ENCODE data around the gene DTX1.

Gene DTX1

DNA sequence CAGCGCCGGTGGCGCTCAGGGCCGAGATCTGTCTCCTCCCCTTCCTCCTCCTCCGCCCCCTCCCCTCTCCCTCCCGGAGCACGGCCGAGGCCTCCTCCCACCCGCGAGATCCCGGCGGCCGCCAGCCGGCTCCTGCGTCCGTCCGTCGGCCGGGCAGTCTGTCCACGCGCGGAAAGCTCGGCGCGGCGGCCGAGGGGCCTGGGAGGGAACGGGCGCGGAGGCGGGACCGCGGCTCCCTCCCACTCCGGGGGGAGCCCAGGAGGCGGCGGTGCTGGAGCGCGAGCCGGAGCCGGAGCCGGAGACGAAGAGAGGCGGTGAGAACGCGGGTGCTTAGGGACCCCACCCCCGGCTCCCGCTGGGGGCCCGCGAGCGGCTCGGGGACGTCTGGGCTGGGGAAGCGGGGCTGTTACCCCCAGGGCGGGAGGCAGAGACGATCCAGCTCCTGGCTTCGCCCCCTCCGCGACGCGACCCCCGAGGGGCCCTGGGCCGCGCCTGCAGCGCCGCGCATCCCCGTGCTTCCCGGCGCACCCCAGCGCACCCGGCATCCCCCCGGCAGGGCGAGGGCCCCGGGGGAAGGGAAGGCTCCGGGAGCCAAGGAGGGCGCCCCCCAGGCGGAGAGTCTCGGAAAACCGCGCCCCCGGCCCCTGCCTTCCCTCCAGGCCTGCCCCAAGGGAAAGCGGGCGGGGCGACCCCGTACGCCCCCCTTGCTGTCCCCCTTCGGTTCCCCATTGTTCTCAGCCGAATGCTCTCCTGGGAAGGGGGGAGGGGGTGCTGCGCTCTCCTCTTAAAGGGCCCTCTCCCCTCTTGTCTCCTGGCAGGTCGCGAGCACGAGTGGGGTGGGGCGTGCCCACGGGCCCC, at the start of gene DTX1:
TSS of gene DTX1 (plus strand) at position 100 of the 858 bp plus-strand sequence. CDS start 1,463 bp downstream, outside the sequence.
- DNase-seq (ENCODE audit: low spot score) (no peak), FAIRE-seq (no peak)

DNA sequence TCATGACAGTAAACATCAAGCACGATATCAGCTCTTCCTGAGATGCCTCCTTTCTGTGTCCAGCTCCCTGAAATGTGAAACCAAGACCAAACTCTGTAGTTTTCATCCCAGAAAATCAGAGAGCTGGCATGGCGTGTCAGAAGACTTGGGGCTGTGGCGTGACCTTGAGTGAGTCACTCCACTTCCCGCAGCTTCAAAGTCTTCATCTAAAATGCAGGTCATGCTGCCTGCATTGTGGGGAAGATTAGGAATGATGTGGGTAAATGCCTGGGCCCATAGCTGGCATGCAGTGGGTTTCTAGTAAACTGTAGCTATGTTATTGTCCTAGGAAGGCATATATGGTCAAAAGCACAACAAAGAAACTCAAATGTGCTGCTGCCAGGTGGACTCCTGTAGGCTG, 49.4 kb upstream of the DTX1 start:
- peak; percentile 82 for FAIRE-seq

DNA sequence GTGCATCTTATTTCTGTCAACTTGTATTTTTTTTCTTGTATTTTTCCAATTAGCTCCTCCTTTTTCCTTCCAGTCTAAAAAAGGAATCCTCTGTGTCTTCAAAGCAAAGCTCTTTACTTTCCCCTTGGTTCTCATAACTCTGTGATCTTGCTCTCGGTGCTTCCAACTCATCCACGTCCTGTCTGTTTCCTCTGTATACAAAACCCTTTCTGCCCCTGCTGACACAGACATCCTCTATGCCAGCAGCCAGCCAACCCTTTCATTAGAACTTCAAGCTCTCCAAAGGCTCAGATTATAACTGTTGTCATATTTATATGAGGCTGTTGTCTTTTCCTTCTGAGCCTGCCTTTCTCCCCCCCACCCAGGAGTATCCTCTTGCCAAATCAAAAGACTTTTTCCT, 45.8 kb upstream of the DTX1 start:
- FAIRE-seq (no peak), DNase-seq (ENCODE audit: low spot score) (no peak)

More for the DNA sequence above, 49.4 kb upstream of the DTX1 start:
- DNase-seq (ENCODE audit: low spot score), result peak; percentile 61

DNA sequence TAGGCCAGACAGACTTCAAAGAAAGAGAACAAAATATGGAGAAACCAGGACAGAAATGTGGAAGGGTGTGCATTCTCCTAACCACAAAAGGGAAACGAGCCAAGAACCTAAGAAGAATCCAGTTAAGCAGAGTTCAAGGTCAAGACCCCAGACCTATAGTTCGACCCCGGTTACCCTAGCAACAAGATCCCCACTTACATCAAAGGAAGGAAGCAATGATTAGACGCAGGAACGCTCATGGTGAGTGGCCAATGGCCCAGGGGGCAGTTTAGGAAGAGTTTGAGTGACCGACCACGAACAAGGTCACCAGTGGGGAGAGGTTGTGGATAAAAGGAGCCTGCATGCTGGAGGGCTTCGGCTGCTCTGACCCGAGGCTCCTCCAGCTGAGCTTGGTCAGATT, 42.0 kb upstream of the DTX1 start:
- FAIRE-seq (no peak), DNase-seq (ENCODE audit: low spot score) (no peak)

DNA sequence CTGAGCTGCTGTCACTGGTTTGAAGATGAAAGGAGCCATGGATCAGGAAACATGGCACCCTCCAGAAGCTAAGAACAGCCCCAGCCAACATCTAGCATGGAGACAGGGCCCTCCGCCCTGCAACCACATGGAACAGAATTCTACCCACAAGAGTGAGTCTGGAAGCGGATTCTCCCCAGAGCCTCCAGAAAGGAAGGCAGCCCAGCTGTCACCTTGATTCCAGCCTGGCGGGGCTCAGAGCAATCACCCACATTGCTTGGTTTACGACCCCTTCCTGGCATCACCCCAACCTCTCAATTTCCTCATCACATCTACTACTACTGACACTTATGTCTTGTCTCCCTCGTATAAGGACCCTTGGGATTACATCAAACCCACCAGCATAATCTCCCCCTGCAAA, 39.7 kb upstream of the DTX1 start:
- DNase-seq (ENCODE audit: low spot score) (no peak), FAIRE-seq (no peak)

DNA sequence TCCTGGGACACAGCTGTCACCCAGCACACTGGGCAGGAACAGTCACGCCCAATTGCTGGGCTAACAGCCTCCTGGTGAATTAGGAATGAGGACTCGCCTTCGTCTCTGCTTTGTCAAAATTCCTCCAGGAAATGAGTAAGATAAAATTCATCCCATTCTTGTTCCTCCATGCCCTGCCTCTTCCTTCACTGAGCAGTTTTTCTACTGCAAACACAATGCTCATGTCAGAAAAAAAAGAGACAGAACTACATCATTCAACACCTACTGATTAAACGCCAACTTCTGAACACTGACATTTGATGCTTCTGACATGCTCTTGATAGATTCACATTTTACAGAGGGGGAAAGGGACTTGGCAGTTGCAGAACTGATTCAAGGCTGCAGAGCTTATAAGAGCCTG, 37.5 kb upstream of the DTX1 start:
- DNase-seq (ENCODE audit: low spot score), result no peak

DNA sequence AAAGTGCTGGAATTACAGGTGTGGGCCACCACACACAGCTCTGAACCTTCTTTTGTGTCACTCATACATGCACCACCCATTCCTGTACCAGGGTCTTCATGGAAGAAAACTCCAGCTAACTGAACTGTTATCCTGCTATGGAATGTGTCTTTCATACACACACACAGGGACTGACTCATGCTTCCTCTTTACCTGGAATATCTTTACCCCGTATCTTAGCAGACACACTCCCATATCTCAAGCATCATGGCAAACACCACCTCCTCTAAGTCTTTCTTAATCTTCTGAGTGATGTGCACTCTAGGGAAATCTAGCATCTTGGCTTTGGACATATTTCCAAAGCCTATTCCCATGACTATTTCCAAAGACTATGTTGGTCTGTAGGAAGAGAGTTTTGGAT, 35.0 kb upstream of the DTX1 start:
- DNase-seq (ENCODE audit: low spot score), result no peak
- FAIRE-seq, result no peak

More for the DNA sequence above, 37.5 kb upstream of the DTX1 start:
- FAIRE-seq, result no peak

DNA sequence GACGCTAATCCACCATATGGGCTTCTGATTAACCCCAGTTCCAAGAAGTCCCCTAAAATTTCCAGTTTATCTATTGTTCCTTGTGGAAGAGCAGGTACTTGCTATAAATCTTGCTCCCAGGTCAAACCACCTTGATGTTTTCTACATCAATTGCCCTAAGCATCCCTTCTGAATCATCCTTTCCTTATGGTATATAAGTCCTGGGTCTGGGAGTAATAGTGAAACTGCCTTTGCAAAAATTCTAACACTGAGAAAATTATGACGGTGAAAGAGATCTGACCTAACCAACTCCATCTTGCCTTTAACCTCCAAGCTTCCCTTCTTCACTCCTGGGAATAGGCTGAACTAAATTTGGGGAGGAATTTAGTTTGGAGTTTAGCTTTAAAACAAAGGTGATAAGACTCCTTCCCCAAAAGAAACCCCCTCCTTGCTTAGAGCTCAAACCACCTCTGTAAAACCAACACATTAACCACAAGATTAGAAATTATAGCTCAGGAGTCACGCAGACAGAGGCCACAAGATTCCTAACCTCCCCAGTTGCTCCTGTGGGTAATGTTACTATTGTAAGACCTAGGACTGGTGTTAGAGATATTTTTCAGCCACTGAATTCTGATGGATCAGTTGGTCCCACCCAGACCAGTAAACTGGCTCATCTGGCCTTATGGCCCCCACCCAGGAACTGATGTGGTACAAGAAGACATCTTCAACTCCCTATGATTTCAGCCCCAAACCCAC, 33.8 kb upstream of the DTX1 start:
- DNase-seq (ENCODE audit: low spot score) (no peak), FAIRE-seq (no peak)

DNA sequence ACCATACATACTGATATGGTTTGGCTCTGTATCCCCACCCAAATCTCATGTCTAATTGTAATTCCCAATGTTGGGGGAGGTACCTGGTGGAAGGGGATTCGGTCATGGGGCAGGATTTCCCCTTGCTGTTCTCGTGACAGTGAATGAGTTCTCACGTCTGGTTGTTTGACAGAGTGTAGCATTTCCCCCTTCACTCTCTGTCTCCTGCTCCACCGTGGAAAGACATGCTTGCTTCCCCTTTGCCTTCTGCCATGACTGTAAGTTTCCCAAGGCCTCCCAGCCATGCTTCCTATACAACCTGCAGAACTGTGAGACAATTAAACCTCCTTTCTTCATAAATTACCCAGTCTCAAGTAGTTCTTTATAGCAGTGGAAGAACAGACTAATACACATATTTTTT, 28.8 kb upstream of the DTX1 start:
- DNase-seq (ENCODE audit: low spot score) (no peak), FAIRE-seq (no peak)

DNA sequence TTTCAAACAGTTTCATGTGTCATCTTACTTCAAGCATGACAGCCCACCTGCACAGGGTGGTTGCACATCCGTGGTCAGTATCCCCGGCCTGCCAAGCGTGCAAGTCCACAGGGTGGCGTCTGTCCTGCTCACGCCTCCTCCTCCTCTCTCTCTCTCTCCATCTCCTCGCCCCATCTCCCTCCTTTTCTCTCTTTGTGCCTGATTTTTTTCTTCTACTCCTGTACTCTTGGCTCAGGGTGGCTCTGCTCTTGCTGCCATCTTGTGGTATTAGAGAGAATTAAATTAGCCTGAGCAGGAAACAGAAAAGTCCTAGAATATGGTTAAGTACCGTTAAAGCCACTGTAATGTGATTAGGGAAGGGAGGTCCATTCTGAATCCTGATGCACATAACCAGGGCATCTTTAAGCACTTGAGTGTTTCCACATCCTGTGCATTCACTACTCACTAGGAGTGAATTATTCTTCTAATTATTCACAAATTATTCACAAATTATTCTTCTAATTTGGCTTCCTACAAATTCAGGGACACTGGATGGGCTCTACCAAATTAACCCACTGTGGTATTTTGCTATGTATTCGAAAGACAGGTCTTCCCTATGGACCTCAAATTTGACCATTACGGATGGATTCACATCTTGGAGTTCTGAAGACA, 25.5 kb upstream of the DTX1 start:
- peak; percentile 39 for DNase-seq (ENCODE audit: low spot score)

DNA sequence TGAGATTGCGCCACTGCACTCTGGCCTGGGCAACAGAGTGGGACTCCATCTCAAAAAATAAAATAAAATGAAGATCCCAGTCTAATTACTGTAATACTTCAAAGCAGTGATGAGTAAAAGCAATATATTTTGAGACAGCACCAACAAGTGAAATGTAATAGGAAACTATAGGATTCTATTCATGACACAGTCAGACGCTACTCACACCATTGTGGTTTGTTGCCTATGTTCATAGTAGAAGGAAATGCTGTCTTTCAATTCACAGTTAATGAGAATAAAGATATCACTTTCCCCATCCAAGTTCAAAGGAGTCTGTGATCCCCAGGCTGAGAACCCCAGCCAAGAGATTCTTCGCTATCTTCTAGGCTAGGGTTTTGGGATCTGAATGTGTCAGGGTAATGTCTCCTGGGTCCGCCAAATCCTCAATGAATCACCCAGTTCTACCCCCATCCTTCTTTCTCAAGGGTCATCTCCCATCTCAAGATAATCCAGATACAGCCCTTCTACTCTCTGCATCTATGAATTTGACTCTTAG, 16.6 kb upstream of the DTX1 start:
- FAIRE-seq (no peak), DNase-seq (ENCODE audit: low spot score) (no peak)

More for the DNA sequence above, 25.5 kb upstream of the DTX1 start:
- FAIRE-seq, result no peak

DNA sequence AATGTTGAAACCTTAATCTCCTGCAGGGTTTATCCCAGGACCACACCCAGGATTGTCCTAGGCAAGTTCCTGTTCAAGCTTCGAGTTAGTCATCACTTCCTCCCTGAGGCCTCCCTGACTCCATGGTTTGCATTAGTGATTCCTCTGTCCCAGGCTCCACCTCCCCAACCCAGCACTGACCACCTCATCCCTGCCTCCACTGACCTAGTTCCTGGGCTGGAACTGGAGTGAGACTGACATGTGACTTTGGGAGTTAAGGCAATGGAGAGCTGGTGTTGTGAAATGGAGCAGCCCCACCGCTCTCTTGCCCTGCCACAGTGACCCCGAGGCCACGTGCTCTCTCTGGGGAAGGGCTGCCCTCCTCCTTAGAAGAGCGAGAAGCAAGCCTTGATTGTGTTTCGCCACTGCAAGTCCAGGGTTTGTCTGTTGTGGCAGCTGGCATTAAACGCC, 15.8 kb upstream of the DTX1 start:
- peak; percentile 64 for DNase-seq (ENCODE audit: low spot score)
- peak; percentile 67 for FAIRE-seq

DNA sequence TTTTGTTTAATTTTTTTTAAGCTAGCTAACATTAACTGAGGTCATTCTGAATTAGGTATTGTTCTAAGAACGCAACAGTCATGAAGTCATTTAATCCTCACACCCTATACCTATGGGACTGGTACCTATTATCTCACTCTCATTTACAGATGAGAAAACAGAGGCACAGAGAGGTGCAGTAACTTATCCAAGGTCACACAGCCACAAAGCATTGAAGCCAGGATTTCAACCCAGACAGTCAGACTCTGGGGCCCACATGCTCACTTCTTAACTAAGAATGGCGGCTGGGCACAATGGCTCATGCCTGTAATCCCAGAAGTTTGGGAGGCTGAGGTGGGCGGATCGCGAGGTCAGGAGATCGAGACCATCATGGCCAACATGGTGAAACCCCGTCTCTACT, 15.0 kb upstream of the DTX1 start:
- no peak for DNase-seq (ENCODE audit: low spot score)
- FAIRE-seq, result no peak

DNA sequence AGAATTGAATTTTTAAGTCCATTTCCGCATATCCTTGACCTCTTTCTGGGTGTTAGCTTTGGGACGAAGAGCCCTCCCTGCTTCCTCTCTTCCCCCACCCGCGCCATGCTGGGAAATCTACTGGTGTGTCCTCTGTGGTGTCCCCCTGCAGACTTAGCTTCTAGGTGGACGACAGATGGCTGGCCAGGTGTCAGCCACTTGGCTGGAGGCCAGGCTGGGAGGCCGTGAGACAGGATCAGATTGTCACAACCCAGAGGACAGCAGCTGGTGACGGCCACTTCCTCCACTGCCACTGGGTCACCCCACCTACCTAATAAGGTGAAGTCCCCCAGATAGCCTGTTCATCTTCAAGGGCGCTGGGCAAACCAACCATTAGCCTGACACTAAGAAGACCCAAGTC, 13.3 kb upstream of the DTX1 start:
- no peak for DNase-seq (ENCODE audit: low spot score)

DNA sequence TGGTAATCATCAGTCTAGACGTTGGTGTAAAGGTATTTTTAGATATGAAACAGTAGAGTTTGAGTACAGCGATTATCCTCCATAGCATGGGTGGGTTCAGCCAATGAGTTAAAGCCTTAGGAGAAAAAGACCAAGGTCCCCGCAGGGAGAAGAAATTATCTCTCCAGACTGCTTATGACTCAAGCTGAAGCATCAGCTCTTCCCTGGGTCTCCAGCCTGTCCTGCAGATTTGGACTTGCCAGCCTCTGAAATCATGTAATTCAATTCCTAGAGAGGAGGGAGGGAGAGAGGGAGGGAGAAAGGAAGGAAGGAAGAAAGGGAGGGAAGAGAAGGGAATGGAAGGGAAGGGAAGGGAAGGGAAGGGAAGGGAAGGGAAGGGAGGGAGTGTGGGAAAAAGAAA, 12.0 kb upstream of the DTX1 start:
- DNase-seq (ENCODE audit: low spot score) (no peak), FAIRE-seq (no peak)

More for the DNA sequence above, 13.3 kb upstream of the DTX1 start:
- no peak for FAIRE-seq

DNA sequence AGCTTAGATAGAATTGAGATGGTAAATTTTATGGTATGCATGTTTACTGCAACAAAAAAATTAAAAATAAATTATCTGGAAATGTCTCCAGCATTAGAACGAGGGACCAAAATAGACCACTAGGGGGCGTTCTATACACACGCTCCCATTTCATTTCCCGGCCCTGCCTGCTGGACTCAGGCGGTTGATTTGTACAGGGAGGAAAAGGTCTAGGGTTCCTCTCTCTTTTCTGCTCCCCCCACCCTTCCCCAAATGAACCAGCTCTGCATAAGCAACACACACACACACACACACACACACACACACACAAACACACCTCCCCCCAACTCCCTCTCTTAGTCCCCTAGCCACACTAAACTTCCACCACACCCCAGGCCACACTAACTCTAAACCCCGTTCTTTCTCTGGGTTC, 7.8 kb upstream of the DTX1 start:
- FAIRE-seq, result no peak
- DNase-seq (ENCODE audit: low spot score), result peak; percentile 42

DNA sequence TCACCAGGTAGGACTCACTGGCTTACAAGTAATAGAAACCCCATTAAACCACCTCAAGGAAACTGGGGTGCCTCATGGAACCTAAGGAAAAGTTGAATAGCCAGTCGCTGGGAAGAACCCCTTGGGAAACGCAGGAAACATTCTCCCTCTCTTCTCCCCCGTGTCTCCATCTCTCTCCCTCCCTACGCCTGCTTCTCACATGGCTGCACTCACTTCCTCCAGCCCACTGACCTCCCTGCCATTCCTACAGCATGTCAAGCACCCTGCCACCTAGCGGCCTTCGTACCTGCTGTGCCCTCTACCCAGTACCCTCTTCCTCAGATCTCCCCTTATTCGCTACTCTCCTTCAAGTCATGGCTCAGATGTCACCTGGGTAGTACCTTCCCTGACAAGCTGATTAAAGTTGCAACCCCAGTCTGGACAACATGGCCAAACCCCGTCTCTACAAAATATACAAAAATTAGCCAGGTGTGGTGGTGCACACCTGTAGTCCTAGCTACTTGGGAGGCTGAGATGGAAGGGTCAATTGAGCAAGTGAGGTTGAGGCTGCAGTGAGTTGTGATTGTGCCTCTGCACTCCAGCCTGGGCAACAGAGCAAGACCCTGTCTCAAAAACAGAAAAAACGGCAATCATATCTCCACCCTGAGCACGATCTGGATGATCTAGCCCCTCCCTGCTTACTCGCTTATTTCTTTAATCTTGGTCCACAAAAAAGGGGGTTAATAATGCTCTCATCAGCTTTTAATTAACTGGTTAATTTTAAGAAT, 6.4 kb upstream of the DTX1 start:
- peak; percentile 64 for DNase-seq (ENCODE audit: low spot score)
- no peak for FAIRE-seq

DNA sequence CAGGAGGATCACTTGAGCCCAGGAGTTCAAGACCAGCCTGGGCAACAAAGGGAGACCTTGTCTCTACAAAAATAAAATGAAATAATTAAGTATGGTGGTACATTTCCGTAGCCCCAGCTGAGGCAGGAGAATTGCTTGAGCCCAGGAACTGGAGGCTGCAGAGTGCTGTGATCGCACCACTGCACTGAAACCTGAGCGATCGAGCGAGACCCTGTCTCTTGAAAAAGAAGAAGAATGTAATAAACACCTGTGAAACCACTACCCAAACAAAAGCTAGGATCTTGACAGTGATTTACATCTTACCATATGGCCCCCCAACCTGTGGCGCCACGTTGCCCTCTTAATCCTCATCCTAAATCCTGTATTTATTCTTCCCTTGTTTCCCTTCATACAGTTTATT, 5.7 kb upstream of the DTX1 start:
- FAIRE-seq (no peak), DNase-seq (ENCODE audit: low spot score) (no peak)

DNA sequence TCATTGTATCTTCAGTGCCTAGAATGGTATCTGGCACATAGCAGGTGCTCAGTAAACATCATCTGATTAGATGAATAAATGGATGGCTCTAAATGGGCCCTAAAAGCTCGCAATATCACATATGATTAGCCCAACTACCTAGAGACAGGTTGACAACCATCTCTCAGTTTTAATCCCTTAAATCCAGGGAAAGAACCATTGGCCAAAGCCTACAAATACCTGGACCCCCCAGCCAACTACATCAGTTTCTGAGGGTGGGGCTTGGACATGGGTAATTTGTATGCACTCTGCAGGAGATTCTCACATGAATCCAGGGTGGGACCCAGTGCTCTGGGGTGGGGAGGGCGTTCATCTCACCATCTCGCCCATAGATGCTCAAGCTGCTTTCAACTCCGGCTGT, 4.8 kb upstream of the DTX1 start:
- DNase-seq (ENCODE audit: low spot score) (no peak), FAIRE-seq (no peak)

DNA sequence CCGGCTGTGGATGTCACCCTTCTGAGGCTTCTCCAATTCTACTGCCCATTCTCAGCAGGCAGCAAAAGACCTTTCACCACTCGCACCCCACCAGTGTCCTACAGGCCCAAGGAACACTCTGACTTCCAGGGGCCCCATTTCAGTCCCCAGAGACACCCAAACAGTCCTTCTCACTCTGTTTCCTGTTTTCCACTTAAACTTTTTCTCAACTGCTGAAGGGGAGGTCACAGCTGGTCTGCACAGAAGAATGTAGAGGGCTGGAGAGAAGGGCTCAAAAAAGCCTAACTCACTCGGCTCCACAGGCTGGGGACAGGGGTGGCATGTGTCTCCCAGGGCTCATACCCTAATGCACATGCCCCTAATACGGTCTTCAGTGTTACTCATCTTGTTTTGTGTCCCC, 4.2 kb upstream of the DTX1 start:
- DNase-seq (ENCODE audit: low spot score), result no peak
- no peak for FAIRE-seq

DNA sequence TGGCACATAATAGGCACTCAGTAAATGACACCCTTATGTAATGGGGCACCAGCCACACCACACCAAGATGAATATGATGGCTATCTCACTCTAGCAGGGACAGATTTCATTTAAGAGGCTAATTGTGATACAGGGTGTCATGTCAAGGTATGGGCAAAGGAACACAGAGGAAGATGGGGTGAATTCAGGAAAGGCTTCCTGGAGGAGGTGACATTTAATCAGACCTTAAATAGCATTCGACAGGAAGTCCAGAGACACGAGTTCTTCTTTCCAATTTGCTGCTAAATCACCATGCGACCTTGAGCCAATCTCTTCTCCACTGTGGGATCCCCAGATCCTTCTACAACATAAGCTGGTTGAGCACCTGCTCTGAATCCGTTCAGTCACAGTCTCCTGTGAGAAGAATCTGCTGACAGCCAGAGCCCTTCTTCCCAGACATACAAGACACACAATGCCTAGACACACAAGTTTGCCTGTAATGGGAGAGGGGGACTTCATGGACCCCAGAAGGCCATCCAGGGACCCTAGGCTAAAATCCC, 1.5 kb upstream of the DTX1 start:
- no peak for DNase-seq (ENCODE audit: low spot score)
- FAIRE-seq, result no peak
